Osteocyte (in vitro differentiated cells): ENCODE results near the gene FBXO3. TPM values are rescaled to one million over a fixed set of nuclear protein-coding genes. Genes with fewer than 3 reads are reported as not detected.

ENCODE experiments used
- DNase-seq: peaks from one replicate; pipeline ENCODE4 v3.0.0; 2021; ENCODE audit warnings: mixed read lengths; ENCODE audit not compliant: unreplicated experiment; ENCODE audit errors: extremely low spot score
- H3K27ac Mint-ChIP-seq: one replicate; pipeline ENCODE4 v1.8.0; 2021; ENCODE audit warnings: mild to moderate bottlenecking, mixed read lengths; ENCODE audit not compliant: unreplicated experiment
- H3K27me3 Mint-ChIP-seq: one replicate; pipeline ENCODE4 v1.8.0; 2021; ENCODE audit warnings: mixed read lengths; ENCODE audit not compliant: unreplicated experiment
- H3K36me3 Mint-ChIP-seq: one replicate; pipeline ENCODE4 v1.8.0; 2021; ENCODE audit warnings: mixed read lengths; ENCODE audit not compliant: unreplicated experiment
- H3K4me1 Mint-ChIP-seq: one replicate; pipeline ENCODE4 v1.8.0; 2021; ENCODE audit warnings: mixed read lengths; ENCODE audit not compliant: unreplicated experiment
- H3K4me3 Mint-ChIP-seq: one replicate; pipeline ENCODE4 v1.8.0; 2021; ENCODE audit warnings: mild to moderate bottlenecking, moderate library complexity, mixed read lengths; ENCODE audit not compliant: unreplicated experiment
- H3K9me3 Mint-ChIP-seq: one replicate; pipeline ENCODE4 v1.8.0; 2021; ENCODE audit warnings: mixed read lengths; ENCODE audit not compliant: unreplicated experiment
- CTCF ChIP-seq: fragments of 200-600 bp; sonication (generic); IDR thresholded peaks from 2 replicates; pipeline ENCODE4 v1.5.0; 2021; ENCODE audit warnings: antibody characterized with exemption, mild to moderate bottlenecking, moderate library complexity
- total RNA-seq: library from RNA; stranded (reverse); gene quantifications from 2 replicates; pipeline ENCODE4 v1.2.1, GENCODE V29; 2021

Gene FBXO3
- total RNA-seq, 1 donor from 2014 or later = 31.1 TPM

DNA sequence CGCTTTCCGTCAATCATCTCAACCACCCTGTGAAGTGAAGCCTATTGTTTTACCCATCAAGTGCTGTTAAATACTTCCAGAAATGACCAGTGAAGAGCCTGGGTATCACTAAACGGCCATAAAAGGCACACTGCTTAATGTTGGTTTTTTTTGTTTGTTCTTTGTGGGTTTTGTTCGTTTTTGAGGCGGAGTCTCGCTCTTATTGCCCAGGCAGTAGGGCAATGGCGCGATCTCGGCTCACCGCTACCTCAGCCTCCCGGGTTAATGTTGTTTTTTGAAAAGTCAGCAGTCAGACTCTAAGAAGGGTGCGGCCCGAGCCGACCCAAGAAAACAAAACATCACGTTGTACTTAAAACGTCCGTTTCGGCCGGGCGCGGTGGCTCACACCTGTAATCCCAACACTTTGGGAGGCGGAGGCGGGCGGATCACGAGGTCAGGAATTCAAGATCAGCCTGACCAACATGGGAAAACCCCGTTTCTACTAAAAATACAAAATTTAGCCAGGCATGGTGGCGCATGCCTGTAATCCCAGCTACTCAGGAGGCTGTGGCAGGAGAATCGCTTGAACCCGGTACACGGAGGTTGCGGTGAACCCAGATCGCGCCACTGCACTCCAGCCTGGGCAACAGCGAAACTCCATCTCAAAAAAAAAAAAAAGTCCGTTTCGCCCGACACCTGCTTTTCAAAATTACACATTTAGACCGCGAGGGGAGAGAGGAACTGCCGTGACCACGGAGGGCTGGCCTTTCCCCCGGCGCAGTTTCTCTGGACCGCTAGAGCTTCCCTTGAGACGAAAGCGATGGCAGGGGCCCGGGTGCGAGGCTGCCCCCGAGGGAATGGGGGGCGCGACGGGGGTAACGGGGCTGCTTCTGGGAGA, 38.8 kb downstream of the FBXO3 start:
- no peak for DNase-seq
- peak; percentile 10 for TF ChIP-seq CTCF
- peaks cover 61% of the 10 kb centered on the region for H3K4me1 Mint-ChIP-seq
- H3K27me3 Mint-ChIP-seq = no peaks in the 10 kb centered on the region
- H3K4me3 Mint-ChIP-seq = peak overlapping the region; percentile 92
- peak overlapping the region; percentile 97 for H3K27ac Mint-ChIP-seq
- H3K36me3 Mint-ChIP-seq = peaks cover 15% of the 10 kb centered on the region
- H3K9me3 Mint-ChIP-seq = no peaks in the 10 kb centered on the region

DNA sequence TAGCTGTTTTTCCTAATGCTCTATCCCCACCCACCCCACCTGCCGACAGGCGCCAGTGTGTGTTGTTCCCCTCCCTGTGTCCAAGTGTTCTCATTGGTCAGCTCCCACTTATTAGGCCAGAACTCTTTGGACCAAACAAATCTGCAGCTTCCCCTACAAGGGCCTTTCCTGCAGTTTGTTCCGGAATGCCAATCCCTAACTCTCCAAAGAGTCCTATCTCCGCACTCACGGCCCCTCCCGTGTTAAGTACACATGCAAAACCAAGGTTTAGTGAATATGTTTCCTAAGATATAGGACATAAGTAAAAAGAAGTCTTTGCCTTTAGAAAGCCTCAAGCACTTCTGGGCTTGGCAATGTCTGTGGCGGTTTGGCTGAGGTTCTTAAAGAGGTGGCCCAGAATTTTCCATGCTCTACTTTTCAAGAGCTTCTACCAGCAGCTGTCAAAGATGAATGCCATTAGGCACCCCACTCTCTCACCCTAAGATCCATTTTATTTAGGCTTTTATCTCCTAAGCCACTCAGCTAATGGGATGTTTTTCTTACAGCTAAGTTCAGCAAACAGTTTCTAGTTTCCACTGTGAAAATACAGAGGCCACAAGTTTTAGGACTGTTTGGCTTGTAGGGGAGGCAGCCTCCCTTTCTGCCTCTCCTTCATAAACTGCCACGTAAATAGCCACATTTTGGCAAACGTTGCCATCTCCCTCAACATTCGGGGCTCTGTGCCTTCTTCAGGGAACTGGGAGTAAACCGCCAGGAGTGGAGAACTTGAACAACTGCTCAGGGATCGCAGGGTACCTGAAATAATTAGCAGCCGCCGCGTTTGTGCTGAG, 39.7 kb downstream of the FBXO3 start:
- peak overlapping the region; percentile 92 for H3K4me3 Mint-ChIP-seq
- H3K36me3 Mint-ChIP-seq = peaks cover 15% of the 10 kb centered on the region
- H3K4me1 Mint-ChIP-seq = peaks cover 69% of the 10 kb centered on the region
- no peak for TF ChIP-seq CTCF
- no peaks in the 10 kb centered on the region for H3K9me3 Mint-ChIP-seq
- peak overlapping the region; percentile 97 for H3K27ac Mint-ChIP-seq
- no peak for DNase-seq
- H3K27me3 Mint-ChIP-seq = no peaks in the 10 kb centered on the region

GRCh38 chr11:33733980-33734379, 40.3 kb downstream of the FBXO3 start:
- Mint-ChIP-seq H3K4me1 (peaks cover 76% of the 10 kb centered on the region), H3K27ac (peak overlapping the region; percentile 97), H3K36me3 (peaks cover 18% of the 10 kb centered on the region), H3K9me3 (no peaks in the 10 kb centered on the region), H3K27me3 (no peaks in the 10 kb centered on the region), H3K4me3 (peak overlapping the region; percentile 92)
- no peak for TF ChIP-seq CTCF
- DNase-seq = no peak

DNA sequence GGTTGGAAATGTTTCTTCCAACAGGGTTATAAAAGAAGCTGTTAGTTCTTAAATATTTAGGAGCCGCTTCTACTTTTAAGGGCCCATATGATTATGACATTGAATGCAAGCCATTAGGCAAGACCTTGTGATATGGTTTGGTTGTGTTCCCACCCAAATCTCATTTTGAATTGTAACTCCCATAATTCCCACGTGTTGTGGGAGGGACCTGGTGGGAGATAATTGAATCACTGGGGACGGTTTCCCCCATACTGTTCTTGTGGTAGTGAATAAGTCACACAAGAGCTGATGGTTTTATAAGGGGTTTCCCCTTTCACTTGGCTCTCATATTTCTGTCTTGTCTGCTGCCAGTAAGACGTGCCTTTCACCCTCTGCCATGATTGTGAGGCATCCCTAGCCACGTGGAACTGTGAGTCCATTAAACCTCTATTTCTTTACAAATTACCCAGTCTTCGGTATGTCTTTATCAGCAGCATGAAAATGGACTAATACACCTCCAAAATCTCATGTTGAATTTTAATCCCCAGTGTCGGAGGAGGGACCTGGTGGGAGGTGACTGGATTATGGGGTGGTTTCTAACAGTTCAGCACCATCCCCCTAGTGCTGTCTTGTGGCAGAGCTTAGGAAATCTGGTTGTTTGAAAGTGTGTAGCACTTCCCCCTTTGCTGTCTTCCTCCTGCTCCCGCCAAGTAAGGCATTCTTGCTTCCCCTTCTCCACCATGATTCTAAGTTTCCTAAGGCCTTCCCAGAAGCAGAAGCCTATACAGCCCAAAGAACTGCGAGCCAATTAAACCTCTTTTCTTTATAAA, 42.4 kb downstream of the FBXO3 start:
- no peak for TF ChIP-seq CTCF
- no peak for DNase-seq
- H3K27me3 Mint-ChIP-seq = no peaks in the 10 kb centered on the region
- H3K27ac Mint-ChIP-seq = peak overlapping the region; percentile 58
- H3K36me3 Mint-ChIP-seq = peaks cover 26% of the 10 kb centered on the region
- no peaks in the 10 kb centered on the region for H3K9me3 Mint-ChIP-seq
- H3K4me1 Mint-ChIP-seq = peaks cover 76% of the 10 kb centered on the region
- H3K4me3 Mint-ChIP-seq = peak overlapping the region; percentile 10
